Fibroblast of lung (primary cell): ENCODE measurements around the gene KRT6B. TPM values are rescaled to one million over a fixed set of nuclear protein-coding genes. Genes with fewer than 3 reads are reported as not detected.
A peak's percentile ranks its signal among the peaks of the same experiment; 100 is the strongest.

Source experiments
- DNase-seq, 2 donors: peaks; one replicate each; pipeline versions ENCODE4 v3.0.0 to v3.0.0-alpha.2; 2010; ENCODE audit warnings: low read depth in 2 of 2
- H2AFZ ChIP-seq: 2 replicates; pipeline ENCODE4 v1.5.1; 2012; ENCODE audit warnings: low read length, control low read depth, inconsistent platforms
- H3K27ac ChIP-seq: 2 replicates; pipeline ENCODE4 v1.5.1; 2011; ENCODE audit warnings: low read length, control low read depth; ENCODE audit not compliant: insufficient read depth
- H3K27me3 ChIP-seq: 2 replicates; pipeline ENCODE4 v1.5.1; 2011; ENCODE audit warnings: mild to moderate bottlenecking, low read length; ENCODE audit not compliant: control insufficient read depth, insufficient read depth
- H3K36me3 ChIP-seq: 2 replicates; pipeline ENCODE4 v1.5.1; 2011; ENCODE audit warnings: low read length; ENCODE audit not compliant: control insufficient read depth, insufficient read depth
- H3K4me1 ChIP-seq: 2 replicates; pipeline ENCODE4 v1.5.1; 2011; ENCODE audit warnings: low read length; ENCODE audit not compliant: control insufficient read depth, insufficient read depth; ENCODE audit errors: extremely low read depth
- H3K4me2 ChIP-seq: 2 replicates; pipeline ENCODE4 v1.5.1; 2011; ENCODE audit warnings: low read length, control low read depth; ENCODE audit not compliant: insufficient read depth; ENCODE audit errors: extremely low read depth
- H3K4me3 ChIP-seq, 4 experiments: fragments of 200-600 bp in 1 of 4; sonication (generic) in 1 of 4; replicated peaks in 1 of 4; 2 replicates each; pipeline ENCODE4 v1.5.1; 2011 to 2016; ENCODE audit warnings: low read length in 4 of 4, low read depth in 3 of 4, mild to moderate bottlenecking in 3 of 4, control low read depth in 2 of 4, inconsistent platforms in 1 of 4, mixed read lengths in 1 of 4; ENCODE audit not compliant: insufficient read depth in 1 of 4; ENCODE audit errors: control extremely low read depth in 1 of 4
- H3K79me2 ChIP-seq: 2 replicates; pipeline ENCODE4 v1.5.1; 2012; ENCODE audit warnings: mild to moderate bottlenecking, low read length, inconsistent platforms; ENCODE audit not compliant: control insufficient read depth, insufficient read depth
- H3K9ac ChIP-seq: 2 replicates; pipeline ENCODE4 v1.5.1; 2011; ENCODE audit warnings: mild to moderate bottlenecking, low read length, control low read depth; ENCODE audit not compliant: insufficient read depth
- H3K9me3 ChIP-seq: 2 replicates; pipeline ENCODE4 v1.5.1; 2012; ENCODE audit warnings: low read depth, low read length; ENCODE audit not compliant: control insufficient read depth, insufficient read depth
- H4K20me1 ChIP-seq: 2 replicates; pipeline ENCODE4 v1.5.1; 2011; ENCODE audit warnings: low read length; ENCODE audit not compliant: control insufficient read depth, insufficient read depth; ENCODE audit errors: extremely low read depth
- EZH2 ChIP-seq: IDR thresholded peaks from 2 replicates; pipeline ENCODE4 v1.5.1; 2012; ENCODE audit warnings: low read length, control low read depth, mild to moderate bottlenecking; ENCODE audit errors: missing control alignments
- polyA plus RNA-seq, 2 donors: library from polyadenylated mRNA; depleted of rRNA in 1 of 2; stranded (reverse) in 1 of 2; unstranded in 1 of 2; fragments of >200 nt; gene quantifications; 2 replicates each; pipeline ENCODE4 v1.2.1, GENCODE V29; 2011 to 2012; ENCODE audit warnings: missing spikeins in 1 of 2
- total RNA-seq: library from RNA; depleted of rRNA; stranded (reverse); fragments of >200 nt; gene quantifications from 2 replicates; pipeline ENCODE4 v1.2.1, GENCODE V29; 2014
- TF ChIP-seq, protein P1 (sequence below), 2 donors: IDR thresholded peaks in 1 of 2; conservative IDR thresholded peaks in 1 of 2; 1 replicate in 1 of 2; 2 replicates in 1 of 2; pipeline ENCODE4 v1.5.1; 2011 to 2012; ENCODE audit warnings: low read length in 2 of 2, control low read depth in 1 of 2, inconsistent platforms in 1 of 2, low read depth in 1 of 2, mild to moderate bottlenecking in 1 of 2

KRT6B gene
- total and polyA plus RNA-seq, 2 donors (not counting 1 experiment from before 2014, with no cell fraction given), result 0.07 TPM; not detected in 1

DNA sequence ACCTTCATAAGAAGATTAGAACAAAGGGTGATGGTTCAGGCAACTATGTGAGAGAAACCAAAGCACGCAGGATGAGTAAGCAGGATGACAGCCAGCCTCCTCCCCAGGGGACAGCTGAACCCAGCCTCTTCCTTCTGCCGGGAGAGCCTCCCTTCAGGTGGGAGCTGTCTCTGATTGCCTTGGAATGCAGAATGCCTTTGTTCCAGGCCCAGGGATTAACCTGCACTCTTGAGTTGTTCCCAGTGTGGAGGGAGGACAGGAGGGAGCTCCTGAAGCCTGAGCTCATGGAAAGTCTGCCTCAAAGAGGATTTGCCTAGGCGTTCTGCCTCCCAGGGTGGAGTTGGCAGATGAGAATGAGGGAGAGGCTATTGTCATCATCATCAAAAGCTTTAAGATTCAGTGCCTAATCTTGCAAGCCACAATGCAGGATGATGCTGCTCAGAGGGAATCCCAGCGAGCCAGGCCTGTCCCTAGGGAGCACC lies 44.7 kb upstream of the KRT6B start:
- H3K4me1 ChIP-seq, result no peaks in the 10 kb centered on the region
- no peak overlapping the region for H3K27ac ChIP-seq
- H3K9me3 ChIP-seq, result no peaks in the 10 kb centered on the region
- no peak overlapping the region for H3K4me2 ChIP-seq
- no peaks in the 10 kb centered on the region for H4K20me1 ChIP-seq
- no peak overlapping the region for H2AFZ ChIP-seq
- no peak overlapping the region for H3K9ac ChIP-seq
- TF ChIP-seq EZH2, result no peak
- TF ChIP-seq, protein P1, sequence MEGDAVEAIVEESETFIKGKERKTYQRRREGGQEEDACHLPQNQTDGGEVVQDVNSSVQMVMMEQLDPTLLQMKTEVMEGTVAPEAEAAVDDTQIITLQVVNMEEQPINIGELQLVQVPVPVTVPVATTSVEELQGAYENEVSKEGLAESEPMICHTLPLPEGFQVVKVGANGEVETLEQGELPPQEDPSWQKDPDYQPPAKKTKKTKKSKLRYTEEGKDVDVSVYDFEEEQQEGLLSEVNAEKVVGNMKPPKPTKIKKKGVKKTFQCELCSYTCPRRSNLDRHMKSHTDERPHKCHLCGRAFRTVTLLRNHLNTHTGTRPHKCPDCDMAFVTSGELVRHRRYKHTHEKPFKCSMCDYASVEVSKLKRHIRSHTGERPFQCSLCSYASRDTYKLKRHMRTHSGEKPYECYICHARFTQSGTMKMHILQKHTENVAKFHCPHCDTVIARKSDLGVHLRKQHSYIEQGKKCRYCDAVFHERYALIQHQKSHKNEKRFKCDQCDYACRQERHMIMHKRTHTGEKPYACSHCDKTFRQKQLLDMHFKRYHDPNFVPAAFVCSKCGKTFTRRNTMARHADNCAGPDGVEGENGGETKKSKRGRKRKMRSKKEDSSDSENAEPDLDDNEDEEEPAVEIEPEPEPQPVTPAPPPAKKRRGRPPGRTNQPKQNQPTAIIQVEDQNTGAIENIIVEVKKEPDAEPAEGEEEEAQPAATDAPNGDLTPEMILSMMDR (conservative IDR thresholded peaks at IDR 0.05 in 1 of 2, IDR thresholded peaks at IDR 0.05 in 1 of 2; ENCODE audit: low read depth in 1 of 2, low read length in 2 of 2), result no peak
- DNase-seq, result peak; percentile 2 to 81
- no peaks in the 10 kb centered on the region for H3K36me3 ChIP-seq
- H3K79me2 ChIP-seq, result no peaks in the 10 kb centered on the region
- H3K4me3 ChIP-seq, result no peak overlapping the region
- H3K27me3 ChIP-seq, result no peaks in the 10 kb centered on the region

DNA sequence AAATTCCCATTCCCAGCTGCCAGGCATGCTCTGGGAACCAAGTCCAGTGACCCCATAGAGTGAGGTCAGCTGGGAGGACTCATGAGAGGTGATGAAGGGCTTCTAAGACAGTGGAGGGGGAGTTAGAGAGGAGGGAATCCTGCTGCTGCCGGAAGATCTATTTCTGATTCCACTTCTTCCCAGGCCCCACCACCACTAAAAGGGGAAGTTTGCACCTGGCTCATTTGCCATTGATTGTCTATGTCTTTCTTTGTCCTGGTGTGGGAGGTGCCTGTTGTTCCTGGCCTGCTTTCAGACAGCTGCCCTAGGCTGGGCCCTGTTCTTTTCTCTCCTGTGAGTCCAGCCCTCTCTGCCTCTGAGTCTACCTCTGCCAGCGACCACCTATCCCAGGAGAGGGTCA lies 44.1 kb upstream of the KRT6B start:
- no peaks in the 10 kb centered on the region for H3K9me3 ChIP-seq
- no peaks in the 10 kb centered on the region for H3K4me1 ChIP-seq
- no peak overlapping the region for H2AFZ ChIP-seq
- no peak overlapping the region for H3K4me3 ChIP-seq
- TF ChIP-seq, protein P1 (conservative IDR thresholded peaks at IDR 0.05 in 1 of 2, IDR thresholded peaks at IDR 0.05 in 1 of 2; ENCODE audit: low read depth in 1 of 2, low read length in 2 of 2), result no peak
- no peak for TF ChIP-seq EZH2
- H3K4me2 ChIP-seq, result no peak overlapping the region
- H4K20me1 ChIP-seq, result no peaks in the 10 kb centered on the region
- no peak overlapping the region for H3K27ac ChIP-seq
- no peaks in the 10 kb centered on the region for H3K36me3 ChIP-seq
- no peak for DNase-seq
- H3K27me3 ChIP-seq, result no peaks in the 10 kb centered on the region
- H3K9ac ChIP-seq, result no peak overlapping the region
- H3K79me2 ChIP-seq, result no peaks in the 10 kb centered on the region

DNA sequence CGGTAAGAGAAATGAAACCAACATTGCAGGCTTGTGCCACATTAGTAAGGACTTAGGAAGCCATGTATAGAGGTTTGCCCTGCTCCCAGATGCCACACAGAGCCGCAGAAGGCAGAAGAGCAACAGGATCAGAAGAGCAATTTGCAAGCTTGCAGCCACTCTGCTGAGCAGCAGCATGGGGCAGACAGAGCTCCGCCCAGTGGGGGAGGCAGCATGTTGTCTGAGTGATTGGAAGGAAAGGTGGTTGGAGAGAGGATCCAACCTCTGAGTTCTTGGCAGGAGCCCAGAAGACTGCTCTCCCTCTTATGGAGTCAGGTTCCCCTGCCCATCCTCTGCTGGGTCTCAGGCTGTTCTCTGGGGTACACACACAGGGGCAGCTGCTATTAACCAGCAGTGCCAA lies 43.4 kb upstream of the KRT6B start:
- Histone ChIP-seq H4K20me1 (no peaks in the 10 kb centered on the region), H3K9ac (no peak overlapping the region), H3K4me3 (no peak overlapping the region), H3K79me2 (no peaks in the 10 kb centered on the region), H2AFZ (no peak overlapping the region), H3K4me1 (no peaks in the 10 kb centered on the region), H3K9me3 (no peaks in the 10 kb centered on the region), H3K36me3 (no peaks in the 10 kb centered on the region), H3K27ac (no peak overlapping the region), H3K27me3 (no peaks in the 10 kb centered on the region), H3K4me2 (no peak overlapping the region)
- DNase-seq, result peak in 1 of 2 donors; percentile 22
- TF ChIP-seq EZH2, result no peak
- TF ChIP-seq, protein P1 (conservative IDR thresholded peaks at IDR 0.05 in 1 of 2, IDR thresholded peaks at IDR 0.05 in 1 of 2; ENCODE audit: low read depth in 1 of 2, low read length in 2 of 2), result no peak
